CD1c-positive myeloid dendritic cell (primary cell): Measurements from ENCODE around the gene MESP2.
A peak's percentile ranks its signal among the peaks of the same experiment; 100 is the strongest.

Source experiments
- DNase-seq: peaks from one replicate; pipeline ENCODE4 v3.0.0-alpha.2; 2016; ENCODE audit errors: extremely low spot score

Gene MESP2, protein sequence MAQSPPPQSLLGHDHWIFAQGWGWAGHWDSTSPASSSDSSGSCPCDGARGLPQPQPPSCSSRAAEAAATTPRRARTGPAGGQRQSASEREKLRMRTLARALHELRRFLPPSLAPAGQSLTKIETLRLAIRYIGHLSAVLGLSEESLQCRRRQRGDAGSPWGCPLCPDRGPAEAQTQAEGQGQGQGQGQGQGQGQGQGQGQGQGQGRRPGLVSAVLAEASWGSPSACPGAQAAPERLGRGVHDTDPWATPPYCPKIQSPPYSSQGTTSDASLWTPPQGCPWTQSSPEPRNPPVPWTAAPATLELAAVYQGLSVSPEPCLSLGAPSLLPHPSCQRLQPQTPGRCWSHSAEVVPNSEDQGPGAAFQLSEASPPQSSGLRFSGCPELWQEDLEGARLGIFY

DNA sequence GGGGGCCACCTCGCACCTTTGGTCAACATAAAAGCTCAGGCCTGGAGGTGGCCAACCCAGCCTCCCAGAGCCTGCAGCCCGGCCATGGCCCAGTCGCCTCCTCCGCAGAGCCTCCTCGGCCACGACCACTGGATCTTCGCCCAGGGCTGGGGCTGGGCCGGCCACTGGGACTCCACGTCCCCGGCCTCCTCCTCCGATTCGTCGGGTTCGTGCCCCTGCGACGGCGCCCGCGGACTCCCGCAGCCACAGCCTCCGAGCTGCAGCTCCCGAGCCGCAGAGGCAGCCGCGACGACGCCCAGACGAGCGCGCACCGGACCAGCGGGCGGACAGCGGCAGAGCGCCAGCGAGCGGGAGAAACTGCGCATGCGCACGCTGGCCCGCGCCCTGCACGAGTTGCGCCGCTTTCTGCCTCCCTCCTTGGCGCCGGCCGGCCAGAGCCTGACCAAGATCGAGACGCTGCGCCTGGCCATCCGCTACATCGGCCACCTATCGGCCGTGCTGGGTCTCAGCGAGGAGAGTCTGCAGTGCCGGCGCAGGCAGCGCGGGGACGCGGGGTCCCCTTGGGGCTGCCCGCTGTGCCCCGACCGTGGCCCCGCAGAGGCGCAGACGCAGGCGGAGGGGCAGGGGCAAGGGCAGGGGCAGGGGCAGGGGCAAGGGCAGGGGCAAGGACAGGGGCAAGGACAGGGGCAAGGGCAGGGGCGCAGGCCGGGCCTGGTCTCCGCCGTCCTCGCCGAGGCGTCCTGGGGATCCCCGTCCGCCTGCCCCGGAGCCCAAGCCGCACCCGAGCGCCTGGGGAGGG lies at the start of gene MESP2:
Gene MESP2, plus strand, starts transcription at position 59 of the 799 bp plus-strand sequence. Its CDS starts 26 bp downstream, at position 85.
- peak; percentile 92 for DNase-seq

DNA sequence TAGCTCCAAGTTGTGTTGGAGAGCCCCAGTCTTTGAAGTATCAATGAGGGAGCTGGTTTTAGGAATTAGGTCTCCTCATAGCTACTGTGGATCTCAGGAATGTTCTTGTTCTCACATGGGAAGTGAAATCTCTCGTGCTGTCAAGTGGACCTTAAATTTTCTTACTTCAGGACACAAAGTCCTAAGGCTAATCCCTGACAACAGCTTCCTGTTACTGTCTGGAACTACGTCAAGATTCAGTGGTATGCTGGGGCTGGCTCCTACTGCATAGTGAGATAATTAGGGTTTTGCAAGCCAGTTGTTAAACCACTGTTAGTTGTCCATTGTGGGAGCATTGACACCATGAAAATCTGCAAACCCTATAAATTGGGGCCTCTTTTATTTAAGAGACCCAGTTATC lies 47.9 kb upstream of the MESP2 start:
- no peak for DNase-seq

DNA sequence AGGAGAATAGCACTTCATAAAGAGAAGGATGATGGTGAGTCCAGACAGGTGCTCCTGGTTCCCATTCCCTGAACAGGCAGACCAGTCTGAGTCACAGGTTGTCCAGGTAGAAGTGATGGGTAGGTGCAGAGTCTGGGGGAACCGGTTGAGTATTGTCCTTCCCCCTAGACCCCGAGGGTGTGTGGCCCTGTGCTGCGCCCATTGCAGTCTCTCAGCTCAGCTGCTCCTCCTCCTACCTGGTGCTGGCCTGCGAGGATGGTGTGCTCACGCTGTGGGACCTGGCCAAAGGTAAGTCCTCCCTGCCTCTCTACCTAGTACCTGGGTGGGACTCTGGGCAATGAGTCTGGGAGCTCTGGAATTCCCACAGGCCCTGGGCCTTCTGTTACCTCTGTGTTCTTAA lies 44.9 kb upstream of the MESP2 start:
- DNase-seq: no peak

DNA sequence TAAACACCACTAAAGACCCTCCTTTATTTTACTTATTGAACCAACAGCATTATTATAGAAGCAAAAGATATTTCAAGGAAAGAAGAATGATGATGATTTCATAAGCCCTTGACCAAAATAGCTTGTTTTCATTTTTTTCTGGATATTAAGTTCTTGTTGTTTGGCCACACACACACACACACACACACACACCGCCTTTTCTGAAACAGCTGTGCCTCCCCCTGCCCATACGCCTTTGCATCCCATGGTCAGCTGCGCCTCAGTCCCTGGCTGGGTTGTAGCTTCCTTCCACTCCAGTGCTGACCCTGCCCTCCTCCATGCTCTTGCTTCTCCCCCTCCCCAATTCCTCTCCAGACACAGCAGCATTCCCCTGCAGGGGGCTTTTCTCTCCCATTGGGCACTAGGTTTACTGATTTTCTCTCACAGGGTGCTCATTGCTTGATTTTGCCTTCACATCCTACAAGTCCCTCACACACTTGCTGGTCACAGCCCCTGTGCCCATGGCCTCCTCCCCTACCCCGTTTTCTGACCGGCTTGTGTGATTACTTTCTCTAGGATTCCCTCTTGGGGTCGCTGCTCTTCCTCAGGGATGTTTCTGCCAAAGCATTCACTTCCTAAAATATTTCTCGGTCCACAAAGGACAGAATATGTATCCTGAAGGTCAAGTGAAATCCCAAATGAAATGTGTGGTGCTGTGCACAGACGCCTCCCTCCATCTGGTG lies 43.5 kb upstream of the MESP2 start:
- no peak for DNase-seq

DNA sequence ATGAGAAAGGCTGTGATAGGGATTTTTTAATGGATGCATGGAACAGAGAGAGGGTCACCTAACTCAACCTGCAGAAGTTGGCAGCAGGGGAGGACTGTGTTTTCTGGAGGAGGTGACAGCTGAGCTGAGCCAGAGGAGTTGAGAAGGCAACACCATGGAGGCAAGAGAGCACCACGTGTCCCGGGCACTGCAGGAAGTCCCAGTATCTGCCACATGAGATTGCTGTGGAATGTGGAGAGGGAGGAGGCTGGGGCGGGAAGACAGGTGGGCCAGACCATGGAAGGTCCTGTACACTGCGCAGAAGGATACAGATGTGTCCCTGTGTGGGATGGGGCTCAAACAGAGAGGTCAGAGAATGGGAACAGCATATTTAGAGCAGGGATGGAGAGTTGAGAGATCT lies 40.4 kb upstream of the MESP2 start:
- DNase-seq: no peak

DNA sequence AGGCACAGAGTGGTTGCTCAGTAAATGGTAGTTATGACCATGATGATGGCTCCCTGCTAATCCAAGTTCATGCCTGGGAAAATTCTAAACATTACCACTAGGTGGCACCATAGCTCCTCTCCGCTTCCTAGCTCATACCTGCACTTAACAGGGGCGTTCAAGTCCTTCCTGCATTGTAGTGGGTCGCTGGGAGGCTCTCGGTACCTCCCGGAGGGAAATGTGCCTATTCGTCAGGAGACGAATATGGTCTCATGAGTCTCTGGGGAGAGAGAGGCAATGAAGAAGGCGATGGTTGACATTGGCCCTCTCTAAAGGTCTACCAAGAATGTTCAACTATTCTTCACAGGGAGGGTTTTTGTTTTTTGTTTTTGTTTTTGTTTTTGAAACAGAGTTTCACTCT lies 36.0 kb upstream of the MESP2 start:
- peak; percentile 82 for DNase-seq

DNA sequence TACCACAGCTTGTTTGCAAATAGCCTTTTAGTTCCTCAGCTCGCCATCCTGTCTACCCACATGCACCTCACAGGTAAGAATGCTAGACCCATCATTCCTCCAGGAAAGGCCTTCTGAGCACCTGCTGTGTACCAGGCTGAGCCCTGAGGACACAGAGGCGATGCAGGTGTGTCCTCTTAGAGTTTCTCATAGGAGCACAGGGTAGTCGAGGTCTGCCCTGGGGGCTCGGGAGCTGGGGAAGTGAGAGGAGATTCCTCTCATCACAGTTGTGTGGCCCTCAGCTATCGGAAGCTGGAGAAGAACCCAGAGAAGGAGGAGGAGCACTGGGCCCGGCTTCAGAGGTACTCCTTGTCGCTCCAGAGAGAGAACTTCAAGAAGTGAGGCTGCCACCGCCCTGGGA lies 33.1 kb upstream of the MESP2 start:
- DNase-seq: no peak

DNA sequence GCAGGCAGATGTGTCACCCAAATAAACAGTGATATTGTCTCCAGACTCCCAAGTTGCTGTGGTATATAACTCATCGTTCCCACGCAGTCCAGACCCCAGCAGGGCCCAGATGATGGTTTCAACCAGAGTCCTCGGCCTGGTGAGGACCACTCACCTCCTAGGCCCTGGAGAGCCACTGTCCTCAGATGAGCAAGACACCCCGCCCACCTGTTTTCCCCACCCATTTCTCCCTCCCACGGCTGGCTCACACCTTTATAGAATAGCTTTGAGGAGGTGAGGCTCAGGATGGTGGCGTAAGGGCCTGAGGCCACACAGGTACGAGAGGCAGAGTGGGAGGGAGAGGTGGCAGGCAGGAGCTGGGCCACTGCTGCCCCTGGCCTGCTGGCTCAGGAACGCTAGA lies 32.5 kb upstream of the MESP2 start:
- no peak for DNase-seq

DNA sequence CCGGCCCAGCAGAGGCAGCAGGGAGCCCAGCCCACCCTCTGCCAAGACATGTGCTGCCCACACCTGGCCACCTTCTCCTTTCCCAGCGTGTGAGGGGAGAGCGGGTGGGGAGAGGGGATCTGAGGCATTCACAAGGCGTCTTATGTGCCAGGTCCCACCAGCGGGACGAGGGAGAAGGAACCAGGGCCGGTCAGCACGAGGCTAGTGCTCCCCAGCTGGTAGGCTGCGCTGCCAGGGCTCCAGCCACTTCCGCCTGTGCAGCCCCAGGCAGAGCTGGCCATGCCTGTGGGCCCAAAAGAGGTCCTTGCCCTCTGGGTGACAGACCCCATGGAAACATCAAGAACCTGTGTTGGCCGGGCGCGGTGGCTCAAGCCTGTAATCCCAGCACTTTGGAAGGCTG lies 31.0 kb upstream of the MESP2 start:
- no peak for DNase-seq

DNA sequence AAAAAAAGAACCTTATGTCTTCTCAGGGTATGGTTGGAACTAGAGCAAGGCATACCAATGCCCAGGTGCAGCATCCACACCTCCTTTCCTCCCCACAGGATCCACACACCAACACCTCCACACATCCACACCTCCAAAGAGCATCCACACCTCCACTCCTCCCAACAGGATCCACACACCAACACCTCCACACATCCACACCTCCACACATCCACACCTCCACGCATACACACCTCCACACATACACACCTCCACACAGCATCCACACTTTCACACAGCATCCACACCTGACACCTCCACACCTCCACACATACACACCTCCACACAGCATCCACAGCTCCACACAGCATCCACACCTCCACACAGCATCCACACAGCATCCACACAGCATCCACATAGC lies 30.4 kb upstream of the MESP2 start:
- no peak for DNase-seq

DNA sequence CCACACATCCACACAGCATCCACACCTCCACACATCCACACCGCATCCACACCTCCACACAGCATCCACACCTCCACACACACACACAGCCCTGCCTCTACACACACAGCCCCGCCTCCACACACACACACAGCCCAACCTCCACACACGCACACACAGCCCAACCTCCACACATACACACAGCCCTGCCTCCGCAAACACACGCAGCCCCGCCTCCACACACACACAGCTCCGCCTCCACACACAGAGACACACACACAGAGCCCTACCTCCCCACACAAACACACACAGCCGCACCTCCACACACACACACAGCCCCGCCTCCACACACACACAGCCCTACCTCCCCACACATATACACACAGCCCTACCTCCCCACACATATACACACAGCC lies 29.7 kb upstream of the MESP2 start:
- DNase-seq: no peak

DNA sequence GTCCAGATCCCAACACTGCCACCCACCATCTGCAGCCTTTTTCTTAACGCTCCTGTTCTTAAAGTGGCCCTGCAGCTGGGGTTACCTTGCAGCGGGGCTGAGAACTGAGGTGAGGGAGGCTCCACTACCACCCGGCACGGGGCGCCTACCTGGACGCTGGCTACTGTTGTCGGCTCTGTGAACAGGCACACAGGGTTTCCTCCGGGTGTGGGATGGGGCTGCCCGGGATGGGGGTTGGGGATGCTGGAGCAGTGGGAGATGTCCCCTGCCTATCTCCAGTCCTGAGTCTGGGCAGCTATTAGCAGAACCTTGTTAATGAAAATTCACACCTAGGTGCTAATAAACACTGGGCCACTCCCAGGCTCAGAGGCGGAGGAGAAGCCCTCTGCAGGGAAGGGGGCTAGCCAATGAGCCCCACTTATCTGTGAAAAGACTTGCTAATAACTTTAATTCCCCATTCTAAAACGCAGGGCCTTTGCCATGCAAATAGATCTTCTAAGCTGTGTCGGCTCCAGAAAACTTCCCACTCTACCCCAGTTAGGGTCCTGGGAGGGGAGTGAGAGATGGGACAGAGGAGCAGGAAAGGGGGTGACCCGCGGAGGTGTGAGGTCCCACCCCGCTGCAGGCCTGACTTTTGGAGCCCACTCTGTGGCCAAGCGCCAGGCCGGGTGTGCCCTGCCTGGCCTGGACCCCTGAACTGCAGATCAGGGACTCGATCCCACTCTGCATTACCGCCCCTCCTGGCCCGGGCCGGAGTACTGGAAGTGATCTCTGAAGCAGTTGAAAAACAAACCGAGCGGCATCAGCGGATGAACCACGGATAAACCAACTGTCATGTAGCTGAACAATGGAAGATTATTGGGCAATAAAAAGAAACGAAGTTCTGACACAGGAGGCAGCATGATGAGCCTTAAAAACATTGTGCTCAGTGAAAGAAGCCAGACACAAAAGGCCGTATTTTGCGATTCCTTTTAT lies 28.1 kb upstream of the MESP2 start:
- DNase-seq: no peak

DNA sequence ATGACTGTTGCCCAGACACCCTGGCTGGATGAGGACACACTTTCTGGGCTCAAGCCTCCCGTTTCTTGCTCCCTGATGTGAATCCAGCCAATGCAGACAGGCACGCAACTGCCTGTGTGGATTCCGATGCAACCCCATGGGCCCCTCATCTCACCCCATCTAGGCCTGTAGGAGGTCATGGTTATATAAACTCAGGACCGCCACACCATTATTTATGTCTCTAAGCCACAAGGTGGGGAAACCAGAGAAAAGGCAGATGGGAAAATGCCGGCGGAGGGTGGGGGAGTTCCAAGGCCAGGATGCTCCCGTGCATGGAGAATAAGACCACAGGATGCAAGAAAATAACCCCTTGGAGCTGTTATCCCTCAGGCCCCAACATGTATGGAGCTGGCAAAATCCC lies 27.1 kb upstream of the MESP2 start:
- no peak for DNase-seq

DNA sequence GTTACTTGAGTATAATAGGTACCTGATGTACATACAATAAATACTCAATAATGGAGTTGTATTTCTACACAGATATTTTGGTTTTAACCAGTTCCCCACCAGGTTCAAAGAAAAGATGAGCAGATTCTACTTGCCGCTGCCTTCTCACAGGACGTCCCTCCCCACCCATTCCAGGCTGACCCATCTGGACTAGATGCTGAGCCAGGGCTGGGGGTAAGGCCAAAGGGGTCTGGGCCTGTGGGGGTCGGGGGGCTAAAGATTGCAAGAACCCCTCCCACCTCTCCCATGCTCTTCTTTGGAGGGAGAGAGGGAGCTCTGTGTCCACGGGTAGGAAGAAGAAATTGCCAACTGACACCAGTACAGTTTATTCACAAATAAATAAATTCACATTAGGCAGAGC lies 26.6 kb upstream of the MESP2 start:
- DNase-seq: no peak

DNA sequence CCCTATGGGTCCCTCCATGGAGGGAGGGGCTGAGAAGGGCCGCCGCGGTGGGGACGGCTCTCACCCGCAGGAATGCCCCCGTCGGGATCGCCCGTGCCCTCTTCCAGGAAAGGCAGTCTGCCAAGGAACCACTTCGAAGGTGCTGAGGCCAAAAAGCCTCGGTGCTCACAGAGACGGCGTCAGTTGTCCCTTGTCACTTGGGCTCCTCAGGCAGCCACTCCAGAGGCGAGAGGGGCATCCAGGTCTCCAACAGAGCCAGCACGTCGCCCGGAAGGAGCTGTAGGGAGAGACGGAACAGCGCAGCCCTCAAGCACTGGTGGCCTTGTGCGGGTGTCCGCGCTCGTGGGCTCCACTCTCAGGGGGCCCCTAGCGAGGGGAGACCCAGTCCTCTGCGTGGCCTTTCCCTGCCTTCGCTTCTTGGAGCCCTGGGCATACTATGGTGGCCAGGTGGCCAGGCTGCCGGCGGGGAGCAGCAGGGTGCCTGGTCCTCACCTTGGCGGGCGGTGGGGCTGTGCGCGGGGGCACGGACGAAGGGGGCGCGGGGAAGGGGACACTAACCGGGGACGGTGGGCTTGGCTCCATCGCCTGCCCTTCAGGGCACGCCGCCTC lies 26.1 kb upstream of the MESP2 start:
- DNase-seq: no peak

DNA sequence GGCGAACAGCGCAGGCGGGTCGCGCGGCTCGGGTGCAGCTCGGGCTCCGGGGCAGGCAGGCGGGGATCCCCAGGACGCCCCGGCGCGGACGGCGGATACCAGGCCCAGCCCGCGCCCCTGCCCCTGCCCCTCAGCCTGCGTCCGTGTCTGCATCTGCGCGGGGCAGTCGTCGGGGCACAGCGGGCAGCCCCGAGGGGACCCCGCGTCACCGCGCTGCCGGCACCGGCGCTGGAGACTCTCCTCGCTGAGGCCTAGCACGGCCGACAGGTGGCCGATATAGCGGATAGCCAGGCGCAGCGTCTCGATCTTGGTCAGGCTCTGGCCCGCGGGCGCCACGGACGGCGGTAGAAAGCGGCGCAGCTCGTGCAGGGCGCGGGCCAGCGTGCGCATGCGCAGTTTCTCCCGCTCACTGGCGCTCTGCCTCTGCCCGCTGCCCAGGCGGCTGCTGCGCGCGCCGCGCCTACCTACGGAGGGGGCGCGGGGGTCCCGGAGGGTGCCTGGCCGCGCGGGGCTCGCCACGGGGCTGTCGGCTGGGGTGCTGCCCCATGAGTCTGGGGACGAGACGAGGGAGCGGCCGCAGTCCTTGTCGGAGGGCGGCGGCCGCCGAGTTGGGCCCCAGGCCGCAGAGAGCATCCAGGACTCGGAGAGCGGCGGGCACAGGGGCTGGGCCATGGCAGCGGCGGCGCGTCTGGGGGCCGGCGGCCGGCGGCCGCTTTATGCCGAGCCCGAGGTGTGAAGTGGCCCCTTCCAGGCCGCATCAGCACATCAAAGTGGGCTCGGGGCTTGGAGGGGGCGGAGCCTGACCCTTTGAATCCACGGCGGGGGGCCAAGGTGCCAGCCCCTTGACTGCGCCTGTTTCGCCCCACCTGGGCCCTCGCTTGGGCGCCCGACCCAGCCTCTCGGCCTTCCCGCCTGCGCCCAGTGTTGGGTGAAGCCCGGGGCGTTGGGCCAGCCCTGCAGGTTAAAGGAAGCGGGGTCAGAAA lies 25.3 kb upstream of the MESP2 start, which contains the start of gene MESP1:
Gene MESP1, minus strand, starts transcription at position 690 of the 983 bp plus-strand sequence. Its CDS starts 18 bp downstream, at position 672.
- peak; percentile 96 for DNase-seq

DNA sequence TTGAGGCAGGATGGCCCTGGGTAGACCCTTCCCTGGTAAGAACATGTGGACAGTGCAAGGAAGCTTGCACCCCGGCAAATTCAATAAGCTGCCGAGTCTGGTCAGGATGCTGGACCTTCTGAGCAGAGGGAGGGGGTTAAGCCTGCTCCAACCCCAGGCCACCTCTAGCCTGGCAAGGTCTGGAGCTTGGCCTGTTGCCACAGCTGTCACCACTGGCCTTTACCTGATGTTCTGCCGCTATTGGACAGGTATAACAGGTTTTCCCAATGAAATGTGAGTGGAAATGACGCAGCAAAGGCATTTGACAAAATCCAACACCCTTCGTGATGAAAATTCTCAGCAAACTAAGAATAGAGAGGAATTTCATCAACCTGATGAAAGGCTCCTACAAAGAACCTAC lies 24.4 kb upstream of the MESP2 start:
- DNase-seq: no peak

DNA sequence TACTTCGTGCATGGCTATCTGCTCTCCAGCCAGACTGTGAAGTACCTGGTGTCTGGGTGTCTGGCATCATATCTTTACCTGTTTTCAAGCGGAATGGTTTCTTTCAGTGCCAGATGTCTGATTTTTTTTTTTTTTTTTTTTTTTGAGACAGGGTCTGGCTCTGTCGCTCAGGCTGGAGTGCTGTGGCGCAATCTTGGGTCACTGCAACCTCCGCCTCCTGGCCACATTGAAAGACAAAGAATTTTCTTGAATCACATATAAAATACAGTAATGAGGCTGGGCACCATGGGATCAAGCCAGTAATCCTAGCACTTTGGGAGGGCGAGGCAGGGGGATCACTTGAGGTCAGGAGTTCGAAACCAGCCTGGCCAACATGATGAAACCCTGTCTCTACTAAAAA lies 22.3 kb upstream of the MESP2 start:
- no peak for DNase-seq

DNA sequence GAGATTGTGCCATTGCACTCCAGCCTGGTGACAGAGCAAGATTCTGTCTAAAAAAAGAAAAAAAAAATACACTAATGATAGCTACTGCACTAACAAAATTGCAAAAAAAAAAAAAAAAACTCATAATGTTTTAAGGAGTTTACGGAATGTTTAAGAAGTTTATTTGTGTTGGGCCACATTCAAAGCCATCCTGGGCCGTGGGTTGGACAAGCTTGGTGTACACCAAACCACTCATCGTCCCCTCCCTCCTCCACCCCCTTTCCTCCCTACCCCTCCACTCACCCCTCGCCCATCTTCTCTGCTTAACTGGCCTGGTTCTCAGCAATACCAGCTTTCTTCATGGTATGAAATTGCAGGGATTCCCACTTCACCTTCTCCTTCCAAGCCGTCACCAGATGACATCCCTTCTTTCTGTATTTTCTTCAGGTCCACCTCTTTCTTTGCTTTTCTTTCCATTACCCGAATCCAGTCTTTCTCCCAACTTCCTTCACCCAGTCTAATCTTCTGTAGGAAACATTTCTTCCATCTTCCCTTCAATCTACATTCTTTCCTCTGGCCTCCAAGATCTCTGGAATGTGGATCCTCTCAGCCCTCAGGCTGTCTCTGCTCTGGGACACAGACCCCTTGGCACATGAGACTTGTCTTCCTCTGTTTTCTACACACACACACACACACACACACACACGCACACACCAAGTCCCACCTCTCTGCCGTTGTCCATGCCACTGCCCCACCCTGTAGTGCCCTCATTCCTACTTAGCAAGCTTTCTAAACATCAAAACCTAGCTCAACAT lies 21.6 kb upstream of the MESP2 start:
- no peak for DNase-seq
